Measurements from ENCODE around the gene MACROD2. TPM values are rescaled to one million over a fixed set of nuclear protein-coding genes. Genes with fewer than 3 reads are reported as not detected.

Gene MACROD2
- total RNA-seq, 2 donors from 2014 or later: 8.0 to 19.4 TPM

- no peak for DNase-seq (ENCODE audit: low spot score)
- no peaks in the 10 kb centered on the region for H3K27me3 ChIP-seq (replicated peaks; ENCODE audit: insufficient read depth)
- no peaks in the 10 kb centered on the region for H3K4me1 ChIP-seq (replicated peaks)
- H3K27ac ChIP-seq: no peak overlapping the region
- TF ChIP-seq POLR2A (IDR thresholded peaks at IDR 0.05) (no peak), POLR2AphosphoS5 (IDR thresholded peaks at IDR 0.05) (no peak)
- TF ChIP-seq, protein P1, sequence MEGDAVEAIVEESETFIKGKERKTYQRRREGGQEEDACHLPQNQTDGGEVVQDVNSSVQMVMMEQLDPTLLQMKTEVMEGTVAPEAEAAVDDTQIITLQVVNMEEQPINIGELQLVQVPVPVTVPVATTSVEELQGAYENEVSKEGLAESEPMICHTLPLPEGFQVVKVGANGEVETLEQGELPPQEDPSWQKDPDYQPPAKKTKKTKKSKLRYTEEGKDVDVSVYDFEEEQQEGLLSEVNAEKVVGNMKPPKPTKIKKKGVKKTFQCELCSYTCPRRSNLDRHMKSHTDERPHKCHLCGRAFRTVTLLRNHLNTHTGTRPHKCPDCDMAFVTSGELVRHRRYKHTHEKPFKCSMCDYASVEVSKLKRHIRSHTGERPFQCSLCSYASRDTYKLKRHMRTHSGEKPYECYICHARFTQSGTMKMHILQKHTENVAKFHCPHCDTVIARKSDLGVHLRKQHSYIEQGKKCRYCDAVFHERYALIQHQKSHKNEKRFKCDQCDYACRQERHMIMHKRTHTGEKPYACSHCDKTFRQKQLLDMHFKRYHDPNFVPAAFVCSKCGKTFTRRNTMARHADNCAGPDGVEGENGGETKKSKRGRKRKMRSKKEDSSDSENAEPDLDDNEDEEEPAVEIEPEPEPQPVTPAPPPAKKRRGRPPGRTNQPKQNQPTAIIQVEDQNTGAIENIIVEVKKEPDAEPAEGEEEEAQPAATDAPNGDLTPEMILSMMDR (IDR thresholded peaks at IDR 0.05): no peak
- no peaks in the 10 kb centered on the region for H3K9me3 ChIP-seq
- no peaks in the 10 kb centered on the region for H3K36me3 ChIP-seq
- WGBS: 38% methylated on average over 3 of the region's 3 CpGs
- intact Hi-C loops (cut with DNase I): no loop called here
- no peak overlapping the region for H3K4me3 ChIP-seq
These were observed 420.2 kb downstream of the MACROD2 start for GRCh38 chr20:14415467-14415866.

GRCh38 chr20:14418376-14418775, 423.1 kb downstream of the MACROD2 start:
- Histone ChIP-seq H3K4me3 (no peak overlapping the region), H3K4me1 (replicated peaks) (no peaks in the 10 kb centered on the region), H3K27ac (no peak overlapping the region), H3K36me3 (no peaks in the 10 kb centered on the region), H3K27me3 (replicated peaks; ENCODE audit: insufficient read depth) (no peaks in the 10 kb centered on the region), H3K9me3 (no peaks in the 10 kb centered on the region)
- intact Hi-C loops (cut with DNase I): no loop called here
- DNase-seq (ENCODE audit: low spot score): no peak
- TF ChIP-seq POLR2A (IDR thresholded peaks at IDR 0.05): no peak
- no peak for TF ChIP-seq POLR2AphosphoS5 (IDR thresholded peaks at IDR 0.05)
- TF ChIP-seq, protein P1 (IDR thresholded peaks at IDR 0.05): no peak
- 39% methylated on average over 2 of the region's 2 CpGs for WGBS

- no peak overlapping the region for H3K4me3 ChIP-seq
- 45% methylated on average over 4 of the region's 4 CpGs for WGBS
- no peaks in the 10 kb centered on the region for H3K4me1 ChIP-seq (replicated peaks)
- H3K36me3 ChIP-seq: no peaks in the 10 kb centered on the region
- H3K9me3 ChIP-seq: no peaks in the 10 kb centered on the region
- no peak overlapping the region for H3K27ac ChIP-seq
- H3K27me3 ChIP-seq (replicated peaks; ENCODE audit: insufficient read depth): no peaks in the 10 kb centered on the region
- TF ChIP-seq POLR2A (IDR thresholded peaks at IDR 0.05) (no peak), POLR2AphosphoS5 (IDR thresholded peaks at IDR 0.05) (peak; percentile 48)
- intact Hi-C loops (cut with DNase I): no loop called here
- peak; percentile 13 for DNase-seq (ENCODE audit: low spot score)
These were observed 427.6 kb downstream of the MACROD2 start for GRCh38 chr20:14422892-14423291.

DNA sequence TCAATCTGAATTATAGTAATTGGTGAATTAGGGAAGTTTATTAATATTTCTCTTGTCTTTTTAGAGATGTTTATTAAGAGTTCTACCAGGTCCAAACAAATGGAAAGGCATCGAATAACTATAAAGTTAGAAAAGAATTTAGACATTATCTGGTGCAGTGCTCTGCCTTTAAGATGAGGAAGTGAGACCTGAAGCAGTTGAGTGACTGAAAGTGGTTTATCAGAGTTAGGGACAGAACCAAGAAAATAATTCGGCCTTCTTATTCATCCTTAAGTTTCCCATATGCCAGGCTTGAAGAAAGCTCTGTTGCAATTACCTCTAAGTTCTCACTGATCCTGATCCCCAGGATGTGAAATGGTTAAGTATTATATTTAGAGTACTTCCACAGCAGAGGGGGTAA, 436.3 kb downstream of the MACROD2 start:
- intact Hi-C loops (cut with DNase I): no loop called here
- Histone ChIP-seq H3K4me1 (replicated peaks) (no peaks in the 10 kb centered on the region), H3K4me3 (no peak overlapping the region), H3K36me3 (no peaks in the 10 kb centered on the region), H3K27ac (no peak overlapping the region), H3K27me3 (replicated peaks; ENCODE audit: insufficient read depth) (no peaks in the 10 kb centered on the region), H3K9me3 (no peaks in the 10 kb centered on the region)
- WGBS: 56% methylated on average over 2 of the region's 2 CpGs
- TF ChIP-seq POLR2A (IDR thresholded peaks at IDR 0.05): no peak
- TF ChIP-seq POLR2AphosphoS5 (IDR thresholded peaks at IDR 0.05): no peak
- TF ChIP-seq, protein P1 (IDR thresholded peaks at IDR 0.05): no peak
- no peak for DNase-seq (ENCODE audit: low spot score)

DNA sequence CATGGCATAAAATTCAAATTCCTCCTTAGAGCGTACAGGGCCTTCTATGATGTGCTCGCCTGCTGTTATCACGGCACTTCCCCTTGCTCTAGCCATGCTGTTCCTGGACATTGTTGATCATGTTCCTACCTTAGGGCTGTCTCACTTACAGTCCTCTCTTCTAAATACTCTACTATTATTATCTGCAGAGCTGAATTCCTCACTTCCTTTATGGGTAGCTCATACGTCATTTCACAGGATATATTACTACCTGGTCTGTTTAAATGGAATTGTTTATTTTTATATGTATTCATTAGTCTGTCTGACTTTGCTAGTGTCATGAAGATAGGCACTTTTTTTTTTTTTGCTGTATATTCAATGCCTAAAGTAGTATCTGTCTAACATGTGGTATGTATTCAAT, 436.8 kb downstream of the MACROD2 start:
- WGBS: 85% methylated on average over 4 of the region's 4 CpGs
- TF ChIP-seq, protein P1 (IDR thresholded peaks at IDR 0.05): no peak
- TF ChIP-seq POLR2A (IDR thresholded peaks at IDR 0.05) (no peak), POLR2AphosphoS5 (IDR thresholded peaks at IDR 0.05) (no peak)
- Histone ChIP-seq H3K4me1 (replicated peaks) (no peaks in the 10 kb centered on the region), H3K27ac (no peak overlapping the region), H3K9me3 (no peaks in the 10 kb centered on the region), H3K36me3 (no peaks in the 10 kb centered on the region), H3K27me3 (replicated peaks; ENCODE audit: insufficient read depth) (no peaks in the 10 kb centered on the region), H3K4me3 (no peak overlapping the region)
- intact Hi-C loops (cut with DNase I): no loop called here
- no peak for DNase-seq (ENCODE audit: low spot score)
